Articular chondrocyte of knee joint (primary cell): ENCODE data around the gene STAC2. TPM values are rescaled to one million over a fixed set of nuclear protein-coding genes. Genes with fewer than 3 reads are reported as not detected.

ENCODE experiments used
- total RNA-seq: library from RNA; depleted of rRNA; stranded (reverse); fragments of >200 nt; gene quantifications from 2 replicates; pipeline ENCODE4 v1.2.3, GENCODE V29; 2012

The STAC2 gene
- total RNA-seq = 0.32 and 1.0 TPM in 2 replicates

GRCh38 chr17:39225308-39225958, at the start of gene STAC2:
TSS of gene STAC2 (minus strand) at chr17:39225945. CDS start at chr17:39225502, 443 bp downstream.

GRCh38 chr17:39200070-39200879, 25.5 kb downstream of the STAC2 start, which contains the start of gene RPL19:
TSS of gene RPL19 (plus strand) at chr17:39200283. CDS start at chr17:39200345, 62 bp downstream.

GRCh38 chr17:39197380-39198185, 28.2 kb downstream of the STAC2 start, which contains the start of gene CACNB1:
TSS of gene CACNB1 (minus strand) at chr17:39197669. CDS start at chr17:39197495, 174 bp downstream.

GRCh38 chr17:39165841-39166349, 59.9 kb downstream of the STAC2 start, which contains the start of gene ARL5C:
TSS of gene ARL5C (minus strand) at chr17:39166161. CDS start at chr17:39165760, 401 bp downstream.

Other genes with a start within 250 kb of the STAC2 start
- gene PLXDC1, start 74.3 kb downstream of the STAC2 start, total RNA-seq = 2.4 and 6.3 TPM in 2 replicates
- not detected in 2 replicates for gene ARL5C, start 59.8 kb downstream of the STAC2 start, total RNA-seq
- 6.3 and 8.0 TPM in 2 replicates for gene CACNB1, start 28.3 kb downstream of the STAC2 start, total RNA-seq
- 1,401 and 1,482 TPM in 2 replicates for gene RPL19, start 25.7 kb downstream of the STAC2 start, total RNA-seq
- gene FBXL20, start 175.7 kb upstream of the STAC2 start, total RNA-seq = 21.7 and 22.7 TPM in 2 replicates
- gene MED1, start 225.3 kb upstream of the STAC2 start, total RNA-seq = 26.9 and 28.9 TPM in 2 replicates
- 47.2 and 49.0 TPM in 2 replicates for gene CDK12, start 235.5 kb upstream of the STAC2 start, total RNA-seq